GM12878 (cell line): ENCODE measurements around the gene PRDM16. TPM values are rescaled to one million over a fixed set of nuclear protein-coding genes. Genes with fewer than 3 reads are reported as not detected.

ENCODE experiments used
- ATAC-seq: fragments of 200-7000 bp; cut with Tn5 transposase; 3 replicates; pipeline ENCODE4 v1.9.1; 2020; ENCODE audit warnings: mild to moderate bottlenecking, moderate library complexity
- BruUV-seq: library from RNA; stranded (reverse); fragments of 400-500 nt; replicated peaks from 2 replicates; lab custom pipeline; 2021; lab: Mats Ljungman, UMichigan
- CTCF ChIA-PET: fragments of 300-600 bp; sonication (Branson Sonifier 250); formaldehyde crosslinking; extraction: SDS; loops from one replicate; lab custom pipeline; 2021; ENCODE audit warnings: inconsistent platforms; lab: Yijun Ruan, JAX
- POLR2A ChIA-PET: fragments of 350-600 bp; formaldehyde crosslinking; extraction: SDS; loops from one replicate; lab custom pipeline; 2021; ENCODE audit warnings: inconsistent platforms; lab: Charles Lee
- RAD21 ChIA-PET: fragments of 300-600 bp; sonication (Branson Sonifier 250); formaldehyde crosslinking; loops from one replicate; lab custom pipeline; 2023; ENCODE audit warnings: antibody characterized with exemption; ENCODE audit not compliant: unreplicated experiment; lab: Charles Lee
- SMC1A ChIA-PET: fragments of 300-600 bp; sonication (Branson Sonifier 250); formaldehyde crosslinking; loops from one replicate; lab custom pipeline; 2023; ENCODE audit not compliant: unreplicated experiment, uncharacterized antibody; lab: Charles Lee
- DNase-seq: peaks from one replicate; pipeline ENCODE4 v3.0.0-alpha.2; 2011; ENCODE audit warnings: low read depth, low spot score
- FAIRE-seq: peaks from 3 replicates; lab custom pipeline; 2011; peaks lifted over from hg19 to GRCh38; lab: Jason Lieb, UNC
- H2AFZ ChIP-seq: 2 replicates; pipeline ENCODE4 v1.6.0; 2011; ENCODE audit warnings: low read depth, low read length, control low read depth; ENCODE audit not compliant: control insufficient read depth
- H3K27ac ChIP-seq: 2 replicates; pipeline ENCODE4 v1.5.1; 2011; ENCODE audit warnings: control low read depth; ENCODE audit not compliant: control insufficient read depth, insufficient read depth
- H3K27me3 ChIP-seq, 2 experiments: replicated peaks in 1 of 2; 2 replicates each; pipeline versions ENCODE4 v1.6.0 to v1.6.1; 2011; ENCODE audit warnings: low read length in 1 of 2; ENCODE audit not compliant: control insufficient read depth in 2 of 2, insufficient read depth in 2 of 2
- H3K36me3 ChIP-seq, 2 experiments: 2 replicates each; pipeline ENCODE4 v1.5.1; 2011; ENCODE audit warnings: low read length in 1 of 2; ENCODE audit not compliant: control insufficient read depth in 2 of 2, insufficient read depth in 2 of 2
- H3K4me1 ChIP-seq: 2 replicates; pipeline ENCODE4 v1.6.1; 2011; ENCODE audit warnings: mild to moderate bottlenecking, low read length, moderate library complexity, mixed read lengths; ENCODE audit not compliant: control insufficient read depth, insufficient read depth
- H3K4me2 ChIP-seq: 2 replicates; pipeline ENCODE4 v1.6.0; 2011; ENCODE audit warnings: control low read depth; ENCODE audit not compliant: control insufficient read depth, insufficient read depth
- H3K4me3 ChIP-seq: fragments of 200-600 bp; sonication (generic); 2 replicates; pipeline ENCODE4 v1.5.1; 2016
- H3K79me2 ChIP-seq: 2 replicates; pipeline ENCODE4 v1.6.0; 2011; ENCODE audit warnings: low read length; ENCODE audit not compliant: control insufficient read depth, insufficient read depth
- H3K9ac ChIP-seq: 2 replicates; pipeline ENCODE4 v1.8.0; 2011; ENCODE audit warnings: low read length, control low read depth, mixed read lengths; ENCODE audit not compliant: control insufficient read depth, insufficient read depth
- H3K9me3 ChIP-seq: replicated peaks from 3 replicates; pipeline ENCODE4 v1.5.1; 2011; ENCODE audit warnings: mild to moderate bottlenecking, low read length; ENCODE audit not compliant: control insufficient read depth, insufficient read depth
- H4K20me1 ChIP-seq: 2 replicates; pipeline ENCODE4 v1.6.0; 2011; ENCODE audit not compliant: control insufficient read depth, insufficient read depth
- CREM ChIP-seq: IDR thresholded peaks from 2 replicates; pipeline ENCODE4 v1.6.1; 2014; ENCODE audit warnings: antibody characterized with exemption, low read depth
- TCF7 ChIP-seq: IDR thresholded peaks from 2 replicates; pipeline ENCODE4 v1.6.1; 2014; ENCODE audit warnings: antibody characterized with exemption, borderline replicate concordance
- WGBS: methylation state at CpG from one replicate; pipeline ENCODE4 v1.1.6; 2016; ENCODE audit warnings: low lambda C conversion rate; ENCODE audit not compliant: insufficient replicate concordance, insufficient coverage; ENCODE audit errors: missing lambda C conversion rate; 5-methylcytosine and 5-hydroxymethylcytosine counted together
- in situ Hi-C: fragments of 300-500 bp; cut with MboI; formaldehyde crosslinking; loops from 9 replicates; pipeline ENCODE4 v1.14.3; 2018; ENCODE audit warnings: mixed read lengths
- intact Hi-C: fragments of 100-400 bp; cut with micrococcal nuclease; formaldehyde crosslinking; loops from one replicate; pipeline ENCODE4 v1.14.2; 2022; ENCODE audit not compliant: unreplicated experiment
- polyA plus RNA-seq, 11 experiments: library from polyadenylated mRNA; depleted of rRNA in 4 of 11; unstranded in 6 of 11; stranded (reverse) in 5 of 11; fragments of >200 nt; fragmentation: Nextera tagmentation in 4 of 11; fragmentation: Illumina TruSeq in 1 of 11; extraction: Ambion mirVana in 4 of 11; extraction: Trizol in 1 of 11; gene quantifications; 1 replicate in 1 of 11; 2 replicates in 10 of 11; pipeline versions ENCODE4 v1.2.1 to v1.2.3, GENCODE V29; 2011 to 2016; ENCODE audit warnings: inconsistent platforms in 2 of 11, missing spikeins in 2 of 11, low read depth in 1 of 11
- total RNA-seq, 4 experiments: library from RNA; depleted of rRNA in 3 of 4; stranded (reverse); fragments of >200 nt in 3 of 4; fragmentation: Illumina TruSeq in 1 of 4; extraction: Trizol in 1 of 4; gene quantifications; 2 replicates each; pipeline versions ENCODE4 v1.2.1 to v1.2.3, GENCODE V29; 2013 to 2021
- TF ChIP-seq, protein P1 (sequence below): IDR thresholded peaks from 2 replicates; pipeline ENCODE4 v1.6.1; 2012; ENCODE audit warnings: low read length, inconsistent platforms
- TF ChIP-seq, protein P2 (sequence below): fragments of 450-650 bp; conservative IDR thresholded peaks from 2 replicates; pipeline ENCODE4 v1.6.1; 2017; ENCODE audit warnings: mild to moderate bottlenecking, moderate library complexity
- TF ChIP-seq, protein P3 (sequence below): fragments of 450-650 bp; IDR thresholded peaks from 2 replicates; pipeline ENCODE4 v1.6.1; 2017; ENCODE audit warnings: mild to moderate bottlenecking

PRDM16 gene
- total and polyA plus RNA-seq, 10 of the 15 experiments (the other 5 are each of a cell fraction or from before 2014, with no cell fraction given) = 0.03 TPM; not detected in 9

DNA sequence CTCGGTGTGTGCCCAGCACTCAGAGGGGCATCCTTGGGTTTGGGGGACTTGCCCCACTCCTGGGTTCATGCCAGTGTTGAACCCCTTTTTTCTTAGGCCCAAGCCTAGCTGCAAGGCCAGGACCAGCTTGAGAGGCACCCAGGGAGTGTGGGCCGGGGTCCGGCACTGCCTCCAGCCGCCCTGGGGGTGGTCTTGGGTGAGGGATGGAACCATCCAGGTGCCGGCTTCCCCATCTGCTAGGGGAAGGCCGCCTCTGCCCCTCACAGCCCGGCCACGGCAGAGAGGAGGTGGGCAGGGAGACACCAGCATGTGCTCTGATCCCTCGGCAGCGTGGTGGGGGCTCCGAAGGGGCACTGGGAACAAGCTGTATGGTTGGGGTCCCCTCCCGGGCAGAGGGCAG lies 335.3 kb downstream of the PRDM16 start (continued):
- TF ChIP-seq, protein P1, sequence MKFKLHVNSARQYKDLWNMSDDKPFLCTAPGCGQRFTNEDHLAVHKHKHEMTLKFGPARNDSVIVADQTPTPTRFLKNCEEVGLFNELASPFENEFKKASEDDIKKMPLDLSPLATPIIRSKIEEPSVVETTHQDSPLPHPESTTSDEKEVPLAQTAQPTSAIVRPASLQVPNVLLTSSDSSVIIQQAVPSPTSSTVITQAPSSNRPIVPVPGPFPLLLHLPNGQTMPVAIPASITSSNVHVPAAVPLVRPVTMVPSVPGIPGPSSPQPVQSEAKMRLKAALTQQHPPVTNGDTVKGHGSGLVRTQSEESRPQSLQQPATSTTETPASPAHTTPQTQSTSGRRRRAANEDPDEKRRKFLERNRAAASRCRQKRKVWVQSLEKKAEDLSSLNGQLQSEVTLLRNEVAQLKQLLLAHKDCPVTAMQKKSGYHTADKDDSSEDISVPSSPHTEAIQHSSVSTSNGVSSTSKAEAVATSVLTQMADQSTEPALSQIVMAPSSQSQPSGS = no peak
- no peak for TF ChIP-seq TCF7
- TF ChIP-seq, protein P2, sequence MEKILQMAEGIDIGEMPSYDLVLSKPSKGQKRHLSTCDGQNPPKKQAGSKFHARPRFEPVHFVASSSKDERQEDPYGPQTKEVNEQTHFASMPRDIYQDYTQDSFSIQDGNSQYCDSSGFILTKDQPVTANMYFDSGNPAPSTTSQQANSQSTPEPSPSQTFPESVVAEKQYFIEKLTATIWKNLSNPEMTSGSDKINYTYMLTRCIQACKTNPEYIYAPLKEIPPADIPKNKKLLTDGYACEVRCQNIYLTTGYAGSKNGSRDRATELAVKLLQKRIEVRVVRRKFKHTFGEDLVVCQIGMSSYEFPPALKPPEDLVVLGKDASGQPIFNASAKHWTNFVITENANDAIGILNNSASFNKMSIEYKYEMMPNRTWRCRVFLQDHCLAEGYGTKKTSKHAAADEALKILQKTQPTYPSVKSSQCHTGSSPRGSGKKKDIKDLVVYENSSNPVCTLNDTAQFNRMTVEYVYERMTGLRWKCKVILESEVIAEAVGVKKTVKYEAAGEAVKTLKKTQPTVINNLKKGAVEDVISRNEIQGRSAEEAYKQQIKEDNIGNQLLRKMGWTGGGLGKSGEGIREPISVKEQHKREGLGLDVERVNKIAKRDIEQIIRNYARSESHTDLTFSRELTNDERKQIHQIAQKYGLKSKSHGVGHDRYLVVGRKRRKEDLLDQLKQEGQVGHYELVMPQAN = no peak
- TF ChIP-seq, protein P3, sequence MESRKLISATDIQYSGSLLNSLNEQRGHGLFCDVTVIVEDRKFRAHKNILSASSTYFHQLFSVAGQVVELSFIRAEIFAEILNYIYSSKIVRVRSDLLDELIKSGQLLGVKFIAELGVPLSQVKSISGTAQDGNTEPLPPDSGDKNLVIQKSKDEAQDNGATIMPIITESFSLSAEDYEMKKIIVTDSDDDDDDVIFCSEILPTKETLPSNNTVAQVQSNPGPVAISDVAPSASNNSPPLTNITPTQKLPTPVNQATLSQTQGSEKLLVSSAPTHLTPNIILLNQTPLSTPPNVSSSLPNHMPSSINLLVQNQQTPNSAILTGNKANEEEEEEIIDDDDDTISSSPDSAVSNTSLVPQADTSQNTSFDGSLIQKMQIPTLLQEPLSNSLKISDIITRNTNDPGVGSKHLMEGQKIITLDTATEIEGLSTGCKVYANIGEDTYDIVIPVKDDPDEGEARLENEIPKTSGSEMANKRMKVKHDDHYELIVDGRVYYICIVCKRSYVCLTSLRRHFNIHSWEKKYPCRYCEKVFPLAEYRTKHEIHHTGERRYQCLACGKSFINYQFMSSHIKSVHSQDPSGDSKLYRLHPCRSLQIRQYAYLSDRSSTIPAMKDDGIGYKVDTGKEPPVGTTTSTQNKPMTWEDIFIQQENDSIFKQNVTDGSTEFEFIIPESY = no peak

DNA sequence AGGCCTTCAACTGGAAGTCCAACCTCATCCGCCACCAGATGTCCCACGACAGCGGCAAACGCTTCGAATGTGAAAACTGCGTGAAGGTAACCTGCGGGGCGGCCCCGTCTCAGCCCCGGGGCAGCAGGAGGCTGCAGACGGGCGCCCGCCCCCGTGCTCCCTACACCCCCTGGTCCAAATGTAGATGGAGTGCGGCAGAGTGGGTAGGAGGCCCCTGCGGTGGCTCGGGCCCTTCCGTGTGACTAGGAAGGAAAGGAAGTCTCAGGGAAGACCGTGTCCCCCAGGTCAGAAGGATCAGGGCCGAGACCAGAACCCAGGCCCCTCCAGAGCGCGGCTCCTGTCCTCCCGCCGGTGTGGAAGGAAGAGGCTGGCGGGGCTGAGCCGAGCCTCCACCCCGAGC lies 335.8 kb downstream of the PRDM16 start:
- 54% methylated on average over 27 of the region's 27 CpGs for WGBS
- no peak overlapping the region for H3K4me2 ChIP-seq
- FAIRE-seq = no peak

More for the DNA sequence above, 335.8 kb downstream of the PRDM16 start:
- no peak overlapping the region for H3K9ac ChIP-seq
- ATAC-seq (no peak), DNase-seq (no peak)
- CTCF ChIA-PET = no interaction called here
- H2AFZ ChIP-seq = no peak overlapping the region
- in situ Hi-C loops = no loop called here
- H3K9me3 ChIP-seq = no peaks in the 10 kb centered on the region; the same call in 2 of the 3 replicates
- no peaks in the 10 kb centered on the region for H3K79me2 ChIP-seq
- no peaks in the 10 kb centered on the region for H4K20me1 ChIP-seq
- H3K27ac ChIP-seq = no peak overlapping the region
- H3K4me1 ChIP-seq = no peaks in the 10 kb centered on the region
- TF ChIP-seq CREM = no peak
- POLR2A ChIA-PET = no interaction called here
- SMC1A ChIA-PET = no interaction called here
- H3K27me3 ChIP-seq = no peaks in the 10 kb centered on the region
- RAD21 ChIA-PET = no interaction called here
- no peak overlapping the region for H3K4me3 ChIP-seq
- no TSS peak for BruUV-seq
- intact Hi-C loops = no loop called here
- no peaks in the 10 kb centered on the region; a peak in 1 of 4 replicates for H3K36me3 ChIP-seq
